ENCODE data around the gene ATL1. TPM values are rescaled to one million over a fixed set of nuclear protein-coding genes. Genes with fewer than 3 reads are reported as not detected.

Gene ATL1
- total RNA-seq, 1 experiment from 2014 or later, result 1.5 TPM

- TF ChIP-seq CTCF (IDR thresholded peaks at IDR 0.05) (no peak), POLR2AphosphoS5 (IDR thresholded peaks at IDR 0.05; ENCODE audit: low read depth, low read length) (no peak), REST (IDR thresholded peaks at IDR 0.05; ENCODE audit: insufficient read depth in 1 of 2, low read depth in 2 of 2, low read length in 1 of 2) (no peak), TCF7L2 (IDR thresholded peaks at IDR 0.05; ENCODE audit: low read depth, low read length) (no peak), SIN3A (IDR thresholded peaks at IDR 0.05; ENCODE audit: borderline replicate concordance, insufficient read depth, low read depth, low read length) (no peak)
- DNase-seq (ENCODE audit: low read depth, low spot score), result no peak
- intact Hi-C loops (cut with micrococcal nuclease; ENCODE audit: unreplicated experiment), result no loop called here
- in situ Hi-C loops (cut with HindIII; ENCODE audit: low pct_unique_long_range_greater_than_20kb, low sequenced_read_pairs), result no loop called here
- ChIA-PET POLR2A (no interaction called here), CTCF (no interaction called here)
- Histone ChIP-seq H3K36me3 (ENCODE audit: control insufficient read depth, insufficient read depth, low read length) (no peaks in the 10 kb centered on the region), H3K4me1 (ENCODE audit: control insufficient read depth, insufficient read depth, low read length) (no peaks in the 10 kb centered on the region), H3K27ac (ENCODE audit: low read length) (no peak overlapping the region), H3K9me3 (ENCODE audit: control insufficient read depth, insufficient read depth, low read depth, low read length) (no peaks in the 10 kb centered on the region), H3K27me3 (ENCODE audit: control insufficient read depth, insufficient read depth, low read length) (no peaks in the 10 kb centered on the region), H3K4me3 (ENCODE audit: low read depth in 2 of 2, low read length in 2 of 2) (no peak overlapping the region)
- no peak for ATAC-seq
- BruUV-seq (replicated peaks), result no TSS peak
Observed at GRCh38 chr14:50676814-50677516, 117.0 kb downstream of the ATL1 start.

- Histone ChIP-seq H3K27me3 (ENCODE audit: control insufficient read depth, insufficient read depth, low read length) (no peaks in the 10 kb centered on the region), H3K36me3 (ENCODE audit: control insufficient read depth, insufficient read depth, low read length) (no peaks in the 10 kb centered on the region), H3K4me3 (ENCODE audit: low read depth in 2 of 2, low read length in 2 of 2) (no peak overlapping the region), H3K27ac (ENCODE audit: low read length) (no peak overlapping the region), H3K4me1 (ENCODE audit: control insufficient read depth, insufficient read depth, low read length) (no peaks in the 10 kb centered on the region), H3K9me3 (ENCODE audit: control insufficient read depth, insufficient read depth, low read depth, low read length) (no peaks in the 10 kb centered on the region)
- BruUV-seq (replicated peaks), result no TSS peak
- CTCF ChIA-PET, result no interaction called here
- DNase-seq (ENCODE audit: low read depth, low spot score) (no peak), ATAC-seq (peak; percentile 56)
- POLR2A ChIA-PET, result no interaction called here
- intact Hi-C loops (cut with micrococcal nuclease; ENCODE audit: unreplicated experiment) (no loop called here), in situ Hi-C loops (cut with HindIII; ENCODE audit: low pct_unique_long_range_greater_than_20kb, low sequenced_read_pairs) (no loop called here)
- TF ChIP-seq REST (IDR thresholded peaks at IDR 0.05; ENCODE audit: insufficient read depth in 1 of 2, low read depth in 2 of 2, low read length in 1 of 2), result no peak
- no peak for TF ChIP-seq CTCF (IDR thresholded peaks at IDR 0.05)
Observed at GRCh38 chr14:50677527-50678063, 117.7 kb downstream of the ATL1 start.

Data from Panc1 (cell line).